ENCODE results near the gene MFRP.

- TF ChIP-seq POLR2A (IDR thresholded peaks at IDR 0.05) (peak in 1 of 2 donors; percentile 50), CTCF (IDR thresholded peaks at IDR 0.05) (no peak)
Observed at GRCh38 chr11:119334174-119334930, 12.2 kb downstream of the MFRP start, which contains the start of gene RNF26.
